KMS-11 (cell line): ENCODE data around the gene KCP.

Source experiments
- H2AFZ ChIP-seq: fragments of 200-600 bp; sonication (generic); 2 replicates; pipeline ENCODE4 v1.6.1; 2016; ENCODE audit warnings: antibody characterized with exemption, mixed run types, low read depth
- H3K27ac ChIP-seq: fragments of 200-600 bp; sonication (generic); 2 replicates; pipeline ENCODE4 v1.6.1; 2016; ENCODE audit warnings: mild to moderate bottlenecking, mixed run types
- H3K27me3 ChIP-seq: fragments of 200-600 bp; sonication (generic); 2 replicates; pipeline ENCODE4 v1.6.1; 2017; ENCODE audit warnings: mild to moderate bottlenecking, low read depth, mixed run types, moderate library complexity; ENCODE audit not compliant: insufficient read depth
- H3K36me3 ChIP-seq: fragments of 200-600 bp; sonication (generic); 2 replicates; pipeline ENCODE4 v1.6.1; 2017; ENCODE audit warnings: mild to moderate bottlenecking, mixed run types; ENCODE audit not compliant: insufficient read depth
- H3K4me1 ChIP-seq: fragments of 200-600 bp; sonication (generic); 2 replicates; pipeline ENCODE4 v1.6.1; 2016; ENCODE audit warnings: mild to moderate bottlenecking, low read depth, mixed run types; ENCODE audit not compliant: poor library complexity, severe bottlenecking
- H3K4me2 ChIP-seq: fragments of 200-600 bp; sonication (generic); 2 replicates; pipeline ENCODE4 v1.7.0; 2016; ENCODE audit warnings: mild to moderate bottlenecking, mixed run types
- H3K4me3 ChIP-seq: fragments of 200-600 bp; sonication (generic); IDR thresholded peaks from 2 replicates; pipeline ENCODE4 v1.6.1; 2017; ENCODE audit warnings: low read depth, low read length, mixed read lengths; ENCODE audit not compliant: insufficient read depth
- H3K79me2 ChIP-seq: fragments of 200-600 bp; sonication (generic); 2 replicates; pipeline ENCODE4 v1.6.1; 2016; ENCODE audit warnings: low read depth, mixed run types; ENCODE audit not compliant: insufficient read depth
- H3K9ac ChIP-seq: fragments of 200-600 bp; sonication (generic); 2 replicates; pipeline ENCODE4 v1.6.1; 2016; ENCODE audit warnings: mild to moderate bottlenecking, mixed run types
- H4K20me1 ChIP-seq: fragments of 200-600 bp; sonication (generic); 2 replicates; pipeline ENCODE4 v1.6.1; 2016; ENCODE audit warnings: mild to moderate bottlenecking, mixed run types; ENCODE audit not compliant: insufficient read depth
- CTCF ChIP-seq: fragments of 200-600 bp; sonication (generic); conservative IDR thresholded peaks from 2 replicates; pipeline ENCODE4 v1.6.1; 2017; ENCODE audit warnings: low read depth, mild to moderate bottlenecking, antibody characterized with exemption, low read length, moderate library complexity, mixed read lengths

The KCP gene

GRCh38 chr7:128902761-128903585 is 7.5 kb downstream of the KCP start:
- TF ChIP-seq CTCF: no peak
- no peak overlapping the region for H3K9ac ChIP-seq
- H3K27ac ChIP-seq: no peak overlapping the region
- H3K36me3 ChIP-seq: no peaks in the 10 kb centered on the region
- H3K4me3 ChIP-seq: no peak overlapping the region
- no peak overlapping the region for H3K4me2 ChIP-seq
- H4K20me1 ChIP-seq: no peaks in the 10 kb centered on the region
- H3K27me3 ChIP-seq: no peaks in the 10 kb centered on the region; the same call in 1 of the 2 replicates
- no peak overlapping the region for H2AFZ ChIP-seq
- H3K79me2 ChIP-seq: no peaks in the 10 kb centered on the region
- H3K4me1 ChIP-seq: peaks cover 8% of the 10 kb centered on the region

DNA sequence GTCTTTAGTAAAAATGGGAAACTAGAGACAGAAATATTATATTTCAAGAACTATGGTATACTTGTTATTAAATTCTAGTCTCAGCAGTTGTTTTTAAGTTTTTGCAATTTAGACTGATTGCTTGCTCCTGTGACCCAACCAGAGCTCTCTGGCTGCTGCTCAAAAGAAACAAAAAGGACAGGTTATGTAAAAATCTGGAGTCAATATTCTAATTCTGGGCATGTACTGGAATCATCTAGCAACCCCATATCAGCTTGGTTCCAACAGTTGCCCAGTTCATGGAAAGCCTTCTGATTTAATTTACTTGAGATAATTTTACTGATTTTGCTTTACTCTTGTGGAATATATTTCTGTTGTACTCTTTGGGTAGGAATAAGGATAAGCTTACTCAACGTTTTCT is 10.3 kb downstream of the KCP start:
- H2AFZ ChIP-seq: no peak overlapping the region
- H3K27ac ChIP-seq: no peak overlapping the region
- no peak overlapping the region for H3K4me2 ChIP-seq
- H3K4me1 ChIP-seq: peaks cover 8% of the 10 kb centered on the region
- no peaks in the 10 kb centered on the region for H3K79me2 ChIP-seq
- no peak overlapping the region for H3K9ac ChIP-seq
- H3K4me3 ChIP-seq: no peak overlapping the region
- TF ChIP-seq CTCF: no peak
- H3K36me3 ChIP-seq: no peaks in the 10 kb centered on the region
- H4K20me1 ChIP-seq: no peaks in the 10 kb centered on the region
- H3K27me3 ChIP-seq: no peaks in the 10 kb centered on the region

GRCh38 chr7:128899392-128899791 is 11.1 kb downstream of the KCP start:
- no peak for TF ChIP-seq CTCF
- Histone ChIP-seq H3K36me3 (no peaks in the 10 kb centered on the region), H3K9ac (no peak overlapping the region), H3K4me2 (no peak overlapping the region), H3K27ac (no peak overlapping the region), H3K79me2 (no peaks in the 10 kb centered on the region), H3K4me3 (no peak overlapping the region), H3K27me3 (no peaks in the 10 kb centered on the region), H3K4me1 (peaks cover 2% of the 10 kb centered on the region), H4K20me1 (no peaks in the 10 kb centered on the region), H2AFZ (no peak overlapping the region)

- H4K20me1 ChIP-seq: no peaks in the 10 kb centered on the region
- no peak overlapping the region for H3K4me3 ChIP-seq
- no peak overlapping the region for H3K4me2 ChIP-seq
- no peaks in the 10 kb centered on the region for H3K4me1 ChIP-seq
- no peak overlapping the region for H3K9ac ChIP-seq
- no peaks in the 10 kb centered on the region for H3K79me2 ChIP-seq
- H3K27ac ChIP-seq: no peak overlapping the region
- H2AFZ ChIP-seq: no peak overlapping the region
- no peak for TF ChIP-seq CTCF
- H3K36me3 ChIP-seq: no peaks in the 10 kb centered on the region
- peaks cover under 1% of the 10 kb centered on the region; the same call in 1 of the 2 replicates for H3K27me3 ChIP-seq
Observed at GRCh38 chr7:128895320-128895719, 15.2 kb downstream of the KCP start.
